NCI-H82 (cell line): ENCODE measurements around the gene REPIN1.
"Not testable (repeated sequence)": the region's sequence is repeated elsewhere in the genome, so short reads cannot be mapped to it uniquely, and the experiment has no call there.

Source experiments
- DNase-seq: peaks from one replicate; lab custom pipeline; 2025; lab: John Stamatoyannopoulos, UW

Gene REPIN1

DNA sequence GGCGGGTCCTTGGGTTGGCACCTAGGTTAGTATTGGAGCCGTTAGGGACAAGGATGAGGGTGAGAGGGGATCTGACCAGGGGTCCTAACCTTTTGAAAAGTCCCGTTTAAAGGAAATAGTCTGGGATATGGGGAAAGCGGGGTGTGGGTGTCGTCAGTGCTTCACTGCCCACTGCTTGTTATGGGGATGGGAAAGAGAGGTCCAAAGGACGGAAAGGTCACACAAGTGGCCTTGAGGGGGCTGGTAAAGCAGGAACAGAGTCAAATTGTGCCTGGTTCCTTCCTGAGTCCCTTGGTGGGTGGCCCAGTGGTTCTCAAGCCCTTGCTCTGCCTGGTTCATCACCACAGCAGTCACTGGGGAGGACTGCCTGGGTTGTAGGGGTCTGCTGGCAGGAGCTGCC lies 7.9 kb downstream of the REPIN1 start:
- no peak for DNase-seq

DNA sequence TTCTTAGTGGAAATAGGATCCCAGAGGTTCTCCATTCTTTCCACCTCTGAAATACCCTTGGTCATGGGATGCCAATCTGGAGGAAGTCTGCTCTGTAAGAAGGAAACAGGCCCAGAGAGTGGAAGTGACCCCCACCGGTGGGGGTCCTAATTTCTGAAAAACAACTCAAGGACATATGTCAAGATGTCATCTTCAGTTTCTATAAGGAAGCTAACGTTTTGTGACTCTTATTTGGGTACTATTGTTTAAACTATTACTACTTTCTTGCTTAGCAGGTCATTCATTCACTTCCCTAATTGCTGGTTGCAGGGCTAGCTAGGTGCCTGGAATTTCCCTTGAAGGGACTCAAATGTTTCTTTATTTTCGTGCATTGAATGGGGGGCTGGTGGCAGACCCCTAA lies 8.6 kb downstream of the REPIN1 start:
- no peak for DNase-seq

DNA sequence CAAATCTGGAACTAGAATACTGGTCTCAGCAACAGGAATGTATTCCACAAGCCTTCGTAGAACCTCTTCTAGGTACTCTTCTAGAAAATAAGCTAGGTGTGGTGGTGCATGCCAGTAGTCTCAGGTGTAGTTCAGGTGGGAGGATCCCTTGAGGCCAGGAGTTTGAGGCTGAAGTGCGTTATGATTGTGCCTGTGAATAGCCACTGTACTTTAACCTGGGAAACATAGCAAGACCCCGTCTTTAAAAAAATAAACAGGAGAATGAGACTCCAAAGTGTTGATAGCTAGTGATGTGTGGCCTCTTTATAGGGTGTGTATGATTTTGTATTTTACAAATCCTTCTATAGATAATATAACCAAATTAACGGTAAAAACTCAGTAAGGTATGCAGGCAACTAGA lies 9.0 kb downstream of the REPIN1 start:
- no peak for DNase-seq

DNA sequence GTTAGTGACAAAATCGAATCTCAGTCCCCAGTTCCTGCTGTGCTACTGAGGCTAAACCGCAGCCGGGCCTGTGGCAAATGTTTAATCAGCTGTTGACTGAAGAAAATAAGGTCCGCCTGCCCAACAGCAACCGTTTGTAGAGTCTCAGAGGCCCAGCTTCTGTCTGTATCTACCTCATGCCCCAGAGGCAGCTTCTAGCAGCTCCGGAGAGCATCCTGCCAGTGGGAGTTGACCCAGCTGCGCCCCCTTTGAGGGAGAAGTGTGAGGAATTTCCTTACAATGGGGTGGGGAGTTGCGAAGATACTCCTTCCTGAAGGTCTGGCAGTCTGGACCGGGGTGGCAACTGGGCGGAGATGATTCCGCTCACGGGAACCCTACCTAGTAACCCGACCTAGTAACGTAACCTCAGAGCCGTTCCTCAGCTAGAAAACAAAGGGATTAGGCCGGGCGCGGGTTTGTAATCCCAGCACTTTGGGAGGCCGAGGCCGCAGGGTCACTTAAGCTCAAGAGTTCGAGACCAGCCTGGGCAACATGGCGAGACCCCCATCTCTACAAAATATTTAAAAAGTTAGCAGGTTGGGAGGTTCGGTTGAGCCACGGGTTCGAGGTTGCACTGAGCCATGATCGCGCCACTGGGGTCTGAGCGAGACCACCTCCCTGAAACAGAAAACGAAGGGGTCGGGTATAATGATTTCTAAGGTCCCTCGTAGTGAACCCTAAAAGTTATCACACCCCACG lies 9.7 kb downstream of the REPIN1 start:
- peak; percentile 92 for DNase-seq

DNA sequence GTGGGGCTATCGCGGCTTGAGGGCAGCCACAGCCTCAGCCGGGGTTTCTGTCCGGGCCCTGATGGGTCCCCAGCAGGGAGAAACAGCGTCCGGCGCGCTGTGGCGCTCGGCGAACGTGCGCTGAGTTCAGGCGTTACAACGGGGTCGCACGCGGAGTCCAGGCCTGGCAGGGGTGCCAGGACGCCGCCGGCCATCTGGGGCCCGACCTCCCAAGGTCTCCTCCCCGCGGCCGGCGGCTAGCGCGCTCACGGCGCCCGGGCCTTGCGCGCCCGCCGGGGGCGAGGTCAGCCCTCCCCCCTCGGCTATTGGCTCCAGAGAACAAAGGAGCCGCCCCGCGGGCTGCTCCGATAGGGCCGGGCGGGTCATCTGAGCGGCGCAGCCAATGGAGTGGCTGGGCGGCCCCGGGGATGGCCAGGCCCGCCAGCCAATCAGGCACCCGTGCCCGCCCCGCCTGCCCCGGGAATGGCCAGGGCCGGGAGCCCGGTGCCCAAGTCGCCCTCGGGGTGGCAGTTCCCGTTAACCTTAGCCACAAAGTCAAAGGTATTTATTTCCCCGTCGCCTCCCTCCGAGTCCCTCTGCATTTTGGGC lies 10.3 kb downstream of the REPIN1 start, which contains the start of gene ZNF775:
ZNF775 (plus strand) TSS at position 478 of the 588 bp plus-strand sequence. CDS start 9,141 bp downstream, outside the sequence.
- DNase-seq, result peak; percentile 98

DNA sequence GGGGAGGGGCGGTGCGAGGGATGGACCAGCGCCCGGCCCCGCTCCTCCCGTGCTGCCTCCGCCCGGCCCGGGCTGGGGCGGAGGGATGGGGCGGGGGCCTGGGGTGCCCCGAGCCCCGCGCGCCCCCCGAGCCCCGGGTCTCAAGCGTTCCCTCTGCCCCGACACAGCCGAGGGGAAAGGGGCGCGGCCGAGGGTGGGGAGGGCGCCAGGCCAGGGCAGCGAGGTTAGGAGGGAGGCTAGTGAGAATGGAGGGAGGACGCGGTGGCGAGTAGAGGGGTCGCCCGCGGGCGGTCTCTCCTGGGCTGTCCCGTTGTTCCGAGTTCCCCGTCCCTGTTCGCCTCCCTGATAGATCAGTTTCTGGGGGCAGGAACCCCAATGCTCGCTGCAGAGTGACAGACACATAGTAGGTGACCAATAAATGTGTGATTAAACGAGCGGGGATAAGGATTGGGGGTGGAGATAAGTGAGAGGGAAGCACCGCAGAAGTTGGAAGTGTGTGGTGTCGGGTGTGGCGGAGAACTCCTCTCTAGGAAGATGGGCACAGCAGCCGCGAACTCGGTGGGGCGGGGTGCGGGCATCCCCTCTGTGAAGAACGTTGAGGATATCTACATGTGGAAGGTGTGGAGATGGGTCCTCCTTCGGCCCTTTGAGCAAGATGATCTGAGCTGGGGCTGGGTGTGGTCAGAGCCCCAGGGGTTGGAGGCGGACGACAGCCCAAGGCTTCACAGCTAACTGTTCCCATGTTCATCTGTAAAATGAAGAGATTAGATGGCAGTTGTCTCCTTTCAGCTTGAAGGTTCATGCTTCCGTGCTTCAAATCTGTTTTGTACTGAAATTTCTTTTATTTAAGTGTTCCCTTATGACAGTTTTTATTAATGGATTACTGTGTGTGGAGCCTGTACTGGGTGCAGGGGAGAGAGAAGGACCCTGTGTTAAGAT lies 11.1 kb downstream of the REPIN1 start:
- DNase-seq, result peak; percentile 63

DNA sequence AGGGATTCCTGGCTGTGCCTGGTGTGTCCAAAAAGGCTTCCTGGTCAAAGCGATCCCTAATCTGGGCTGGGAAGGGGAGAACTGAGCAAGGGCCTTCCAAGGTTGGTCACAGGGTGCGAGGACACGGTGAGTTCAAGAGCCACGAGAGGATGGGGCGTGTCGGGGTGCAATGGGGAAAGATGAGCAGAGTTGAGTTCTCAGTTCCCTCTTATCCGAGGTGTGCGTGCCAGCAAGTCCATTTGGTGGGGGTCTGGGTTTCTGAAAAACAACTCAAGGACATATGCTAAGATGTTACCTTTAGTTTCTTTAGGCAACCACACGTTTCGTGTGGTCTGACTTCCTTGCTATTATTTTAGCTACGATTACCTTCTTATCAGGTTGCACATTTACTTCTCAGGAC lies 11.8 kb downstream of the REPIN1 start:
- DNase-seq, result no peak

DNA sequence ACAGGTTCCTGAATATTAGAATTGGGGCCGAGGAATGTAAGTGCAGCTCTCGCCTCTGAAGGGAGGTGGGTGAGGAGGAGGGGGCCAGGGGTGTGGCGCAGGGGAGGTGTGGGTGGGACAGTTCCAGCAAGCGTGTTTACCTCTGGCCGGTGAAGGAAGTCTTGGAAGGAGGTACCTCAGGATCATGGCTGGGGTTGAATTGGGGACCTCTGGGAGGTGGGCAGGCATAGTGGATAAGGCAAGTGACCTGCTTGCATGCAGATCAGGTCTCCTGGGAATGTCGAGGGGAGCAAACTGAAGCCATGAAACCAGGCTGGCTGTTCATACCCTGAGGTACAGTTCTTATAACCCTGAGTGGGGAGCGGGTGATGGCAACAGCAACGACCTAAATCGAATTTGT lies 12.5 kb downstream of the REPIN1 start:
- DNase-seq, result no peak

DNA sequence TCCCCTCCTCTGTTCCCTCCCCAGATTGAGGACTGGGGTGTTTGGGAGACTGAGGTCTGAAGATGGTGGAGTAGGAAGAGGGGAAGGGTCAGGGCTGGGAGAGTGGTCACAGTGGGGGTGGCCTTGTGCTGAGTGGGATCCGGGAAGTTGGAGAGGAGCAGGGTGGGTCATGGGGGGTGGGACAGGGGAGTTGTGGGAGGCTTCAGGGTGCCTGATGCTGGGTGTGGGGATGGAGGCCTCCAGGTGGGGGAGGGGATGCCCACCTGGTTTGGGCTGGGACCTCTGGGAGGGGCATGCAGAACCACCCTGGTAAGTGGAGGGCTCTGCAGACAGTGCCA lies 13.1 kb downstream of the REPIN1 start:
- no peak for DNase-seq

DNA sequence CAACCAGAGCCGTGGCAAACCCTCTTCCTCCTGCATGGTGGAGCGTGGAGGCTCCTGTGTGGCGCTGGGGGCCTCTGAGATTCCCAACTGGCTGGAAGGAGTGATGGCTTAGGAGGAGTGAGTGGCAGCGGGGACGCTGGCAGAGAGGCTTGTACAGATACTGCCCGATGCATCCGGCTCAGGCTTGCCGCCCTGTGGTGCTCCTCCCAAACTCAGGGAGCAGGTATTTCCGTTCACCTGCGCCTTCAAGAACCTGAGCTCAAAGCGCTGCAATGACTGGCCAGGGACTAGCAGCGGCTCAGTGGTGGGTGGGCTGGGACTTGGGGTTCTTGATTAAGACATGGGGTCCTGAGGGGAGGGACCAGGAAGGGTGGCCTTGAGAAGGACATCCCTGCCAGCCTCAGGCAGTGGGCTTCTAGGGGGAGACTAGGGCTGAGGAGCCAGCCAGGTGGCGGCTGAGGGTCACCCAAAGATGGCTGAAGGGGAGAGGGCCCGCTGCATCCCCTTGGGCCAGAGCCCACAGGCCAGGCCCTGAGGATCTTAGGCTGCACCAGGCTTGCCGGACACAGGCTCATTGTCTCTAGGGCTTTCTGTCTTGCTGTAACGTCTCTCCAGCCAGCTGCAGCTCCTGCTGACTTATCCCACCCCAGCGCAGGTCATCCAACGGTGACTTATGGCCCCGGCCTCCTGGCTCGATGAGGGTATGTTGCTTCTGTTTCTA lies 13.7 kb downstream of the REPIN1 start:
- DNase-seq, result no peak

DNA sequence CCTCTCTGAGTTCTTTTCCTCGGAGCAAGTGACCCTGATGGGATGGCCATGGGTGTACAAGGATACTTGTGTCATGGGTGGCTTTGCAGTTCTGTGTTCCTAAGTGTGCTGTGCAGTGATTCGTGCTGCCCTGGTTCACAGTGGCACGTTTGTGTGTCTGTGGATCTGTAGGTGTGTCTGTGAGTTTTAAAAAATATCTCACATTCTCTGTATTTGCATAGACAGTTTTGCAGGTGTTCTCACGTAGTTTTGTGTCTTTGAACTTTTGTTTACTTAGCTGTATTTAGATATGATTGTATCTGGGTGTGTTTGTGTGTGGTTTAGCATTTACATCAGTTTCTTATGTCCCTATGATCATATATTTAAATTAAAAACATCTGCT lies 14.2 kb downstream of the REPIN1 start:
- no peak for DNase-seq

DNA sequence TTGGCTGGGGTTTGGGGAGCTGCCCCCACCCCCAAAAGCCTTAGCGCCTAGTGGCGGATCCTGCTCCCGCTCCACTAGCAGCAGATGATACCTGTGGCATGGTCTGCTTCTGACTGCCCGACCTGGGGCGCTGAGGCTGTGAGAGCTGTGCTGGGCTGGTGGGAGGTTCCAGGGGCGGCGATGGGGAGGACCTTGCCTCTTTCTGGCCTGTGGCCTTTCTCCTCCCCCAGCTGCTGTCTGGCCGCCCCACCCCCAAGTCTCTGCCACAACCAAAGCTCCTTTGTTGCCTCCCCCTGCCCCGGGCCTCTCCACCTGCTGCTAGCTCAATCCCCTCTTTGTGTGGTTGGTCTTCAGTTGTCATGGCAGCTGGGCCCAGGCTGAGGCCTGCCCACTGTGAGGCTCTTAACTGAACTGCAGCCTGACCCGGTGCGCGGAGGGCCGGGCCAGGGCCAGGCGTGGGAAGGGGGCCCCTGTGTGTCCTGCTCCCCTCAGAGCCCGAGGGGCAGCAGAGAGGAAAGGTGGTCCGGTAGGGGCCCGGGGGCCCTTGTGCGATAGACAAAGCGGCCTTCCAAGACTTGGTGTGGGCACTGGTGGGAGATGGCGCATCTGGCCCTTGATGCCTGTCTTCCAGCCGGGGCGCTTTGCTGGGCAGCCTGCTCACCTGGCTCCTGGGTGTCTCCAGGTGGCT lies 15.2 kb downstream of the REPIN1 start:
- peak; percentile 99 for DNase-seq

DNA sequence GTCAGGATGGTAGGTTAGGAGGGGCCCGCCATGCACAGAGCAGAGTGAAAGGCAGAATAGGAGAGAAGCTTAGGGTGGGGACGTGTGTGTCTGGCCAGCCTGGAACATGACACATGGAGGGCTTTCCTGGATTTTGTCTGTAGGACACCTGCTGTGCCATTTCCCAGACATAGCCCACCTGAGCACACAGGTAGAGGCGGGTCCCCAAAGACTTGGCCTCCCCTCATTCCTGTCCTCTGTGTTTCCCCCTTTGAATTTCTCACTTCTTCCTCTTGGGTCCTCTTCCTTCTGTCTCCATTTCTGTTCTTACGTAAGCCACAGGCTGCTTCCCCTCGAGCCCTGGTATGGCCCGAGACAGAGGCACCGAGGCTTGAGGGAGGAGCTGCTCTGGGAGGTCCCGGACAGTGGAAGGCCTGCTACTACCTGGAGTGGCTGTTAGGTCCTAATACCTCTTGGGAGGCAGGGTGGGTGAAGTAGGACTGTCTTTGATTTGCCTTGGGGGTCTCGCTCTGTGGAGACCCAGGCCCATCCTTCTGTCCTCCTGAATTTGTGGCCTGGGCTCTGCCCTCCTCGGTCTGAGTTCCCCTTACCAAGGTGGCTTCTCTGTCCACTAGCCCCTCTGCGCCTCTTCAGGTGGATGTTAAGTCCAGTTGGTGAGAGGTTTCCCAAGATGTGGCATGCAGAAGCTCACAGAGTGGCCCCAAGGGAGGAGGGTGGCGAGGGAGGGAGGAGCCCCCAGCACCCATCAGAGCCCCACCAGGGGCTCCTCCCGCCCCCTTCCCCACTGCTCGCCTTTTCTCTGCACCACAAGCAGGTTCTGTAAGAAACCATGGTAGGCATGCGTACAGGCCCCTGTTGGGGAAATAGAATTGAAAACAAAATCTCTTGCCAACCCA lies 16.0 kb downstream of the REPIN1 start:
- no peak for DNase-seq

DNA sequence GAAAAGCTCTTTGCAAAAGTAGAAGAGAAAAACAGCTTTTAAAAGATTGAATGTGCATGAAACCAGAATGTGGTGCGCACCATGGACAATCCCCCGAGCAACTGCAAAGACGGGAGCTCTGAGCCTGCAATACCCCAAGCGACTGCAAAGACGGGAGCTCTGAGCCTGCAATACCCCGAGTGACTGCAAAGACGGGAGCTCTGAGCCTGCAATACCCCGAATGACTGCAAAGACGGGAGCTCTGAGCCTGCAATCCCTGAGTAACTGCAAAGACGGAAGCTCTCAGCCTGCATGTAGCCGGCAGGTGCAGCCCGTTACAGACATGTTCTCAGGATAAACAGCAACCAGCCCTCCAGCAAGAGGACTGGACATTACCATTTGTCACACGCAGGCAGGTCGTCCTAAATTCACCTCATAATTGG lies 16.7 kb downstream of the REPIN1 start:
- DNase-seq, result peak; percentile 44

DNA sequence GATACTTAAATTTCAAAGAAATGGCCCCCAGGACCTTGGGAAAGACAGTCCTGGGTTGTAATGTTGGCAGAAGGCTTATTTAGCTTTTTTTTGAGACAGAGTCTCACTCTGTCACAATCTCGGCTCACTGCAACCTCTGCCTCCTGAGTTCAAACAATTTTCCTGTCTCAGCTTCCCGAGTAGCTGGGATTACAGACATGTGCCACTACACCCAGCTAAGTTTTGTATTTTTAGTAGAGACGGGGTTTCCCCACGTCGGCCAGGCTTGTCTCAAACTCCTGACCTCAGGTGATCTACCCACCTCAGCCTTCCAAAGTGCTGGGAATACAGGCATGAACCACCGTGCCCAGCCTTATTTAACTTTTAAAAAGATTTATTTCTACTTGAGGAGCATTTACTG lies 17.3 kb downstream of the REPIN1 start:
- not testable (repeated sequence) for DNase-seq

DNA sequence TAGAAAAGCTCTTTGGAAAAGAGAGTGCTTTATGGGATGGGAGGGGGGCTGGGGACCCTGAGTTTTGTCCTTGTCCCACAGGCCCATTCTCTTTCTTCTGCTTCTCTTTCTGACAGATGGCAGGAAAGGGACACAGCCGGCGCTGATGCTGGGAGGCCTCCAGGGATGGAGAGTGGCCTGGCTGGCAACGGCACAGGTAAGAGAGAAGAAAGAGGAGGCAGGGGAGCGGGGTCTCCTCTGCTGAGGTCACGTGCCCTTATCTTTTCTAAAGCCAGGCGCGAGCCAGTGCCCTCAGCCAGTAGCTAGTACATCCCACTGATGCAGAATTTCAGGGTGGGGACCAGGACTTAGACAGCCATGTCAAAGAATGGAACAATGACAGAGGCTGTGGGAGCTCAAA lies 19.7 kb downstream of the REPIN1 start:
- no peak for DNase-seq

DNA sequence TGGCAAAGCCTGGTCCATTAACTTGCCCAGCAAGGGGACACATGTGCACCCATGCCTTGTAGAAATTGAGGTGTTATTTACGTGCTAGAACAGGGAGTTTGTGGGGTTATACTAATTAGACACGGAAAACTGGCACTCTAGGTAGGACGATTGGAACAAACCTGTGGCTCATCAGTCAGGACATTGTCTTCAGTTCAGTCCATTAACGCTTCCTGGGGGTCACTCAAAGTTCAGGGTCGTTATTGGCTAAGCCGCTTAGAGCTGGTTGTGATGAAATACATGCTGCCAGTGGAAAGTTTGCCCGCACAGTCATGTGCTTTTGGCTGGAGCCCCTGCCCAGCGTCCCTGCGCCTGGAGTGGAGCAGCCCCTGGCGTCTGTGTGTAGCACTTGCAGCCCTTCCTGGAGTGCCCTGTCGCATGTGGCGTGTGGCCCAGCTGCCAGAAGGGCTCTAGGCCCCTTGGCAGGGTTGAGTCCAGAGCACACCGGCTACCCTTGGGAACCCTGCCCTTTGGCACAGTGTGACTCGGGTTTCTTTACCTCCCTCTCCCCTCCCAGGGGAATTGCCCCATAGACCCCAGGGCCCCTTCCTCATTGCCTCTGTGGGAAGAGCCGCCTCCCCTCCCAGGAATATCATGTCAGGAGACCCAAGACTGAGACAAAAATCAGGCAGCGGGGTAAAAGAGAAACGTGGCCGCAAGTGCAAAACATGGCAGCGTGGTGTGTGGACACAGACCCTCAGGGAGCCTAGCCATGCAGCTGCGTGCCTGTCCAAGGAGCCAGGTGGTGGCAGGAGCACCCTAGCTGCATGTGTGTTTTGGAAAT lies 20.3 kb downstream of the REPIN1 start:
- peak; percentile 96 for DNase-seq

DNA sequence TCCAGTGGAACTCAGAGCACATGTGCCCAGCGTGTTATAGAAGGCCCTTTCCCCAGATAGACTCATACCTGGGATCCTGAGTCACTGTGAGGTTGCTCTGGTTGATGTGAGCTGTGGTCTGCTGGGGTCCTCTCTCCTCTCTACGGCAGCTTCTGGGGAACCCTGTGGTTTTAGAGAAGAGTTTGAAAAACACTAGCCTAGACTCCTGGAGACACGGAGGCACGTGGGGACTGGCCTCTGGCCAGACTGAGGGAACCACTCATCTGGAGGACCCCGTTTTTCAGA lies 20.9 kb downstream of the REPIN1 start:
- DNase-seq, result no peak

DNA sequence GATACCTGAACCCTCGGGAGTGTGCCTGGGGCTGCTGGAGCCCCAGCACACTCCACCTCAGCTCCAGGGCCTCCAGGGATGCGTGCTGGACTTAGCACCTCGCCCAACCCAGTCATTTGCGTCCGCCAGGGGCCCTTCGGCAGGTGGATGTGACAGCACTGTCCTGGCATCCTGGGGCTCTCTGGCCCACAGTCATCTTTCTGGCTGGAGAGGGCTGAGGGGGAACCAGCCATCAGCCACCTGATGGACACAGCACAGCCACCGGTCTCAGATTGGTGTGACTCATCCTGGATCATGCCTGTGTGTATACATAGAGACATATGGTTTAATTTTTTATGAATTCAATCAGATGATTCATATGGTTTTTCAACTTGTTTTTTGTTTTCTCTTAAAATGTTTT lies 21.6 kb downstream of the REPIN1 start:
- DNase-seq, result no peak

DNA sequence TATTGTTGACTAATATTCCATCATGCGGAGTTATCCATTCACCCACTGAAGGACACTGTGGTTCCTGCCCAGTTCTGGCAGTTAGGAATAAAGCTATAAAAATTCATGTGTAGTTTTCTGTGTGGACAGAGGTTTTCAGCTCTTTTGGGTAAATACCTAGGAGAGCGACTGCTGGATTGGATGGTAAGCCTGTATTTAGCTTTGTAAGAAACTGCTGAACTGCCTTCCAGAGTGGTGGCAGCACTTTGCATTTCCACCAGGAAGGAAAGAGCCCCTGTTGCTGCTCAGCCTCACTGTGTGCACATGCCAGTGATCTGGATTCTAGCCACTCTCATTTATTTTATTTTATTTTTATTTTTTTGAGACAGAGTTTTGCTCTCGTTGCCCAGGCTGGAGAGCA lies 24.7 kb downstream of the REPIN1 start:
- no peak for DNase-seq
